Muscle of arm (tissue), 12 donors: ENCODE results near the gene POTEM. TPM values are rescaled to one million over a fixed set of nuclear protein-coding genes. Genes with fewer than 3 reads are reported as not detected.
"Not testable (repeated sequence)": the region's sequence is repeated elsewhere in the genome, so short reads cannot be mapped to it uniquely, and the experiment has no call there.

Experiments
- DNase-seq: peaks from one replicate; pipeline ENCODE4 v3.0.0-alpha.2; 2013
- polyA plus RNA-seq, 12 donors: library from polyadenylated mRNA; unstranded; fragments of 120-200 nt; gene quantifications; one replicate each; pipeline ENCODE4 v1.2.1, GENCODE V29; 2013; ENCODE audit not compliant: insufficient read length in 12 of 12

The POTEM gene
- polyA plus RNA-seq, 12 donors, result not detected

DNA sequence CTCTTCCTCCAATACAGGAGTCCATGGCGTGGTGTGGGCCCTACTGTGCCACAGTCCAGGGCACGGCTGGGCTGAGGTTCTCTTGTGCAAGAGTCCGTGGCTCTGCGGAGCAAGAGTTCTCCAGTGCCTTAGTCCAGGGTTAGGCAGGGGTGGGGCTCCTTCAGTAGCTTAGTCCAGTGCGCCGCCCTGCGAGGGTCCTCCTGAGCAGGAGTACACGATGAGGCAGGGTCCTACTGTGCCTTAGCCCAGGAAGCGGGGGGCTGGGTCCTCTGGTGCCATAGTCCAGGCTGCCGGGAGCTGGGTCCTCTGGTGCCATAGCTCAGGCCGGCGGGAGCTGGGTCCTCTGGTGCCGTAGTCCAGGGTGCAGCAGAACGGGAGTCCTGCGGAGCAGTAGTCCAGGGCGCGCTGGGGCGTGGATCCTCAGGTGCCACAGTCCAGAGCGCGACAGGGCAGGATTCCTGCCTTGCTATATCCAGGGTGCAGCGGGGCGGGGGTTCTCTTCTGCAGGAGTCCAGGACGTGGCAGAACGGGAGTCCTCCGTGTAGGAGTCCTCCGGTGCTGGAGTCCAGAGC is 69.7 kb downstream of the POTEM start:
- DNase-seq, result not testable (repeated sequence)

GRCh38 chr14:19038060-19038664 is 70.9 kb downstream of the POTEM start:
- DNase-seq, result not testable (repeated sequence)

DNA sequence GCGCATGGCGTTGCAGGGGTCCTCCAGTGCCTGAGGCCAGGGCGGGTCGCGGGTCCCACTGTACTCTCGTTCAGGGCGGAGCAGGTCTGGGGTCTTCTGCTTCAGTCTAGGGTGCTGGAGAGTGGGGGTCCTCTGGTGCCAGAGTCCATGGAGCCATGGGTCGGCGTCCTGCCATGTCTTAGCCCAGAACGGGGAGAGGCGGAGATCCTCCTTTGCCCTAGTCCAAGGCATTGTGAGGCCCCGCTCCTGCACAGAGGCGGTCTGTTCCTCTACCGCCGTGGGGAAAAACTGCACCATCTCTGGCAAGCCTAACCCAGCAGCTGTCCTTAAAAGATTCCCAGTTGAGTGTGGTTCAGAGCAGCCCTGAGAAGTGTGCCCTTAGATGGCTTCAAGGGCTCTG is 71.6 kb downstream of the POTEM start:
- DNase-seq, result not testable (repeated sequence)

- not testable (repeated sequence) for DNase-seq
These were observed 76.2 kb downstream of the POTEM start for GRCh38 chr14:19043384-19043783.
